K562 (cell line): ENCODE results near the gene ZBTB24. TPM values are rescaled to one million over a fixed set of nuclear protein-coding genes. Genes with fewer than 3 reads are reported as not detected.

ENCODE experiments used
- BCL6 ChIP-seq: fragments of 250-450 bp; sonication (Bioruptor Pico); IDR thresholded peaks from 2 replicates; pipeline ENCODE4 v1.4.0; 2020
- CREB5 ChIP-seq: fragments of 250-450 bp; sonication (Bioruptor Pico); IDR thresholded peaks from 2 replicates; pipeline ENCODE4 v1.5.0; 2020; ENCODE audit warnings: mild to moderate bottlenecking
- ETV5 ChIP-seq: sonication (generic); formaldehyde crosslinking; IDR thresholded peaks from 2 replicates; pipeline ENCODE4 v1.4.0; 2020; ENCODE audit warnings: low read depth, mild to moderate bottlenecking, missing genetic modification reagents
- HDAC3 ChIP-seq: fragments of 450-650 bp; IDR thresholded peaks from 2 replicates; pipeline ENCODE4 v1.6.1; 2018; ENCODE audit warnings: borderline replicate concordance, mild to moderate bottlenecking, moderate library complexity; ENCODE audit not compliant: partially characterized antibody
- HLTF ChIP-seq: fragments of 450-650 bp; IDR thresholded peaks from 2 replicates; pipeline ENCODE4 v1.6.1; 2016
- KAT2B ChIP-seq: IDR thresholded peaks from one replicate; pipeline ENCODE4 v1.6.1; 2012; ENCODE audit warnings: low read depth, mild to moderate bottlenecking, control low read depth, inconsistent platforms, low read length, moderate library complexity
- MEF2D ChIP-seq: conservative IDR thresholded peaks from 2 replicates; pipeline ENCODE4 v1.6.1; 2016; ENCODE audit warnings: low read depth, missing genetic modification characterization, missing compliant biosample characterization
- MTA1 ChIP-seq: fragments of 450-650 bp; IDR thresholded peaks from 2 replicates; pipeline ENCODE4 v1.6.1; 2017; ENCODE audit warnings: borderline replicate concordance
- NR1H2 ChIP-seq: sonication (generic); formaldehyde crosslinking; IDR thresholded peaks from 2 replicates; pipeline ENCODE4 v1.4.0; 2020; ENCODE audit warnings: mild to moderate bottlenecking, missing genetic modification reagents
- NRF1 ChIP-seq, 2 experiments: fragments of 450-650 bp; IDR thresholded peaks in 1 of 2; conservative IDR thresholded peaks in 1 of 2; 2 replicates each; pipeline ENCODE4 v1.6.1; 2014; ENCODE audit warnings: mild to moderate bottlenecking in 2 of 2
- STAG1 ChIP-seq: sonication (generic); formaldehyde crosslinking; IDR thresholded peaks from 2 replicates; pipeline ENCODE4 v1.5.0; 2020; ENCODE audit warnings: missing genetic modification reagents, borderline replicate concordance
- SUPT5H ChIP-seq: fragments of 450-650 bp; IDR thresholded peaks from 2 replicates; pipeline ENCODE4 v1.6.1; 2016
- TEAD1 ChIP-seq, 2 experiments: fragments of 450-650 bp in 1 of 2; sonication (generic) in 1 of 2; formaldehyde crosslinking; IDR thresholded peaks; 2 replicates each; pipeline versions ENCODE4 v1.4.0 to v1.8.0; 2020 to 2022; ENCODE audit warnings: mild to moderate bottlenecking in 2 of 2, missing genetic modification reagents in 1 of 2
- ZBTB49 ChIP-seq: sonication (generic); formaldehyde crosslinking; IDR thresholded peaks from 2 replicates; pipeline ENCODE4 v1.8.0; 2022; ENCODE audit warnings: missing genetic modification reagents, mild to moderate bottlenecking, borderline replicate concordance
- ZNF24 ChIP-seq: fragments of 450-650 bp; IDR thresholded peaks from 2 replicates; pipeline ENCODE4 v1.6.1; 2016
- ZNF518B ChIP-seq: fragments of 250-450 bp; sonication (Bioruptor Pico); IDR thresholded peaks from 2 replicates; pipeline ENCODE4 v1.5.0; 2021; ENCODE audit warnings: mild to moderate bottlenecking, moderate library complexity
- ZNF780A ChIP-seq: fragments of 250-450 bp; sonication (Bioruptor Pico); IDR thresholded peaks from 2 replicates; pipeline ENCODE4 v1.5.0; 2021; ENCODE audit warnings: mild to moderate bottlenecking
- polyA plus RNA-seq, 8 experiments: library from polyadenylated mRNA; depleted of rRNA in 4 of 8; stranded (reverse) in 5 of 8; unstranded in 3 of 8; fragments of >200 nt; fragmentation: Nextera tagmentation in 2 of 8; fragmentation: Illumina TruSeq in 1 of 8; extraction: Ambion mirVana in 2 of 8; extraction: Trizol in 1 of 8; gene quantifications; 2 replicates each; pipeline versions ENCODE4 v1.2.1 to v1.2.3, GENCODE V29; 2011 to 2014; ENCODE audit warnings: inconsistent platforms in 1 of 8, missing spikeins in 1 of 8
- total RNA-seq, 7 experiments: library from RNA; depleted of rRNA in 6 of 7; stranded (reverse); fragments of >200 nt in 6 of 7; fragmentation: Illumina TruSeq in 2 of 7; extraction: Trizol in 2 of 7; gene quantifications; 2 replicates each; pipeline versions ENCODE4 v1.2.1 to v1.2.3, GENCODE V29; 2011 to 2021; ENCODE audit warnings: low replicate concordance in 1 of 7
- TF ChIP-seq, protein P1 (sequence below), 2 experiments: fragments of 450-650 bp; conservative IDR thresholded peaks; 2 replicates each; pipeline ENCODE4 v1.6.1; 2017; ENCODE audit warnings: mild to moderate bottlenecking in 2 of 2, moderate library complexity in 2 of 2
- TF ChIP-seq, protein P2 (sequence below): sonication (generic); formaldehyde crosslinking; IDR thresholded peaks from 2 replicates; pipeline ENCODE4 v1.8.0; 2022; ENCODE audit warnings: mild to moderate bottlenecking, missing genetic modification reagents

The ZBTB24 gene
- total and polyA plus RNA-seq, 9 of the 15 experiments (the other 6 are each of a cell fraction or from before 2014, with no cell fraction given): 2.0 to 16.7 (median 8.3) TPM

- TF ChIP-seq ZNF518B (CRISPR knock-in tag) (no peak), ZBTB49 (CRISPR knock-in tag) (no peak), TEAD1 (CRISPR knock-in tag; IDR thresholded peaks at IDR 0.05) (no peak), NRF1 (conservative IDR thresholded peaks at IDR 0.05 in 1 of 2, IDR thresholded peaks at IDR 0.05 in 1 of 2) (peak in 1 of 2 experiments; percentile 82; a peak in 2 of 4 replicates), NR1H2 (CRISPR knock-in tag) (no peak), ZNF780A (CRISPR knock-in tag) (no peak), MEF2D (no peak), HDAC3 (no peak), KAT2B (no peak), MTA1 (no peak), CREB5 (CRISPR knock-in tag) (no peak), SUPT5H (no peak), STAG1 (CRISPR knock-in tag) (no peak), HLTF (no peak), ETV5 (no peak), ZNF24 (no peak), BCL6 (CRISPR knock-in tag) (no peak)
- TF ChIP-seq, protein P1, sequence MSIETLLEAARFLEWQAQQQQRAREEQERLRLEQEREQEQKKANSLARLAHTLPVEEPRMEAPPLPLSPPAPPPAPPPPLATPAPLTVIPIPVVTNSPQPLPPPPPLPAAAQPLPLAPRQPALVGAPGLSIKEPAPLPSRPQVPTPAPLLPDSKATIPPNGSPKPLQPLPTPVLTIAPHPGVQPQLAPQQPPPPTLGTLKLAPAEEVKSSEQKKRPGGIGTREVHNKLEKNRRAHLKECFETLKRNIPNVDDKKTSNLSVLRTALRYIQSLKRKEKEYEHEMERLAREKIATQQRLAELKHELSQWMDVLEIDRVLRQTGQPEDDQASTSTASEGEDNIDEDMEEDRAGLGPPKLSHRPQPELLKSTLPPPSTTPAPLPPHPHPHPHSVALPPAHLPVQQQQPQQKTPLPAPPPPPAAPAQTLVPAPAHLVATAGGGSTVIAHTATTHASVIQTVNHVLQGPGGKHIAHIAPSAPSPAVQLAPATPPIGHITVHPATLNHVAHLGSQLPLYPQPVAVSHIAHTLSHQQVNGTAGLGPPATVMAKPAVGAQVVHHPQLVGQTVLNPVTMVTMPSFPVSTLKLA (conservative IDR thresholded peaks at IDR 0.05): peak; percentile 24 to 80; a peak in 2 of 4 replicates
- TF ChIP-seq, protein P2, sequence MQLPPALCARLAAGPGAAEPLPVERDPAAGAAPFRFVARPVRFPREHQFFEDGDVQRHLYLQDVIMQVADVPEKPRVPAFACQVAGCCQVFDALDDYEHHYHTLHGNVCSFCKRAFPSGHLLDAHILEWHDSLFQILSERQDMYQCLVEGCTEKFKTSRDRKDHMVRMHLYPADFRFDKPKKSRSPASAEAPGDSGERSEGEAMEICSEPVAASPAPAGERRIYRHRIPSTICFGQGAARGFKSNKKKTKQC (CRISPR knock-in tag): peak; percentile 44; the same call in 1 of the 2 replicates
Observed at GRCh38 chr6:109482905-109483734, at the start of gene ZBTB24 (continued).
